H1 (cell line): Measurements from ENCODE around the gene ABCC9. TPM values are rescaled to one million over a fixed set of nuclear protein-coding genes. Genes with fewer than 3 reads are reported as not detected.

Source experiments
- CTCF ChIA-PET: fragments of 300-600 bp; sonication (Branson Sonifier 250); formaldehyde crosslinking; loops from one replicate; lab custom pipeline; 2021; ENCODE audit not compliant: partially characterized antibody; lab: Charles Lee
- POLR2A ChIA-PET: fragments of 300-600 bp; sonication (Branson Sonifier 250); formaldehyde crosslinking; loops from one replicate; lab custom pipeline; 2021; ENCODE audit warnings: inconsistent platforms; ENCODE audit not compliant: partially characterized antibody; lab: Charles Lee
- DNase-seq, 2 experiments: peaks; one replicate each; pipeline versions ENCODE4 v3.0.0 to v3.0.0-alpha.2; 2010 to 2022; ENCODE audit warnings: low spot score in 2 of 2, low read depth in 1 of 2, mixed read lengths in 1 of 2
- FAIRE-seq: peaks from 2 replicates; lab custom pipeline; 2011; peaks lifted over from hg19 to GRCh38; lab: Jason Lieb, UNC
- H2AFZ ChIP-seq: 2 replicates; pipeline ENCODE4 v1.8.1; 2012; ENCODE audit warnings: low read length, inconsistent platforms
- H2AK5ac ChIP-seq: 2 replicates; pipeline ENCODE4 v1.6.1; 2013; ENCODE audit warnings: low read depth, low read length
- H2BK120ac ChIP-seq: replicated peaks from 2 replicates; pipeline ENCODE3; 2013; ENCODE audit warnings: low read depth, low read length, inconsistent platforms
- H2BK12ac ChIP-seq: 2 replicates; pipeline ENCODE4 v1.6.1; 2013; ENCODE audit warnings: low read depth, low read length
- H2BK15ac ChIP-seq: 2 replicates; pipeline ENCODE4 v1.6.1; 2013; ENCODE audit warnings: low read length
- H2BK20ac ChIP-seq: 2 replicates; pipeline ENCODE4 v1.6.1; 2013; ENCODE audit warnings: low read length
- H2BK5ac ChIP-seq: 2 replicates; pipeline ENCODE4 v1.6.1; 2013; ENCODE audit warnings: low read depth, low read length
- H3K14ac ChIP-seq: 2 replicates; pipeline ENCODE4 v1.6.1; 2013; ENCODE audit warnings: inconsistent platforms; ENCODE audit not compliant: insufficient read length
- H3K18ac ChIP-seq: 2 replicates; pipeline ENCODE4 v1.6.1; 2013; ENCODE audit warnings: low read length; ENCODE audit errors: extremely low read depth
- H3K23ac ChIP-seq: 2 replicates; pipeline ENCODE4 v1.6.1; 2013; ENCODE audit warnings: inconsistent platforms; ENCODE audit not compliant: insufficient read length
- H3K23me2 ChIP-seq: 2 replicates; pipeline ENCODE4 v1.6.1; 2013; ENCODE audit warnings: low read depth, low read length
- H3K27ac ChIP-seq: 2 replicates; pipeline ENCODE4 v1.6.1; 2011; ENCODE audit warnings: low read depth, low read length, inconsistent platforms
- H3K27me3 ChIP-seq, 4 experiments: replicated peaks in 1 of 4; 1 replicate in 1 of 4; 2 replicates in 3 of 4; pipeline versions ENCODE4 v1.6.1 to v1.8.1; 2011 to 2013; ENCODE audit warnings: low read length in 3 of 4, mild to moderate bottlenecking in 3 of 4, inconsistent platforms in 2 of 4, mixed read lengths in 2 of 4, moderate library complexity in 1 of 4; ENCODE audit not compliant: control insufficient read depth in 3 of 4, insufficient read depth in 3 of 4; ENCODE audit errors: extremely low read depth in 1 of 4
- H3K36me3 ChIP-seq, 4 experiments: 2 replicates each; pipeline versions ENCODE4 v1.6.1 to v1.8.1; 2011 to 2013; ENCODE audit warnings: mild to moderate bottlenecking in 4 of 4, low read length in 3 of 4, moderate library complexity in 2 of 4, control low read depth in 1 of 4, inconsistent platforms in 1 of 4; ENCODE audit not compliant: insufficient read depth in 4 of 4, control insufficient read depth in 2 of 4
- H3K4ac ChIP-seq: replicated peaks from 2 replicates; pipeline ENCODE3; 2013; ENCODE audit warnings: low read length, low read depth, mixed read lengths, inconsistent platforms; ENCODE audit not compliant: insufficient read length
- H3K4me1 ChIP-seq, 4 experiments: replicated peaks in 1 of 4; 1 replicate in 1 of 4; 2 replicates in 3 of 4; pipeline versions ENCODE4 v1.6.1 to v1.8.1; 2011 to 2013; ENCODE audit warnings: low read length in 3 of 4, inconsistent platforms in 2 of 4, mixed read lengths in 1 of 4; ENCODE audit not compliant: insufficient read depth in 4 of 4, control insufficient read depth in 3 of 4
- H3K4me2 ChIP-seq, 2 experiments: 2 replicates each; pipeline versions ENCODE4 v1.6.1 to v1.8.1; 2011 to 2013; ENCODE audit warnings: low read depth in 2 of 2, low read length in 2 of 2, control low read depth in 1 of 2, inconsistent platforms in 1 of 2, mild to moderate bottlenecking in 1 of 2; ENCODE audit not compliant: insufficient read depth in 1 of 2
- H3K4me3 ChIP-seq, 4 experiments: fragments of 200-600, 300-600 bp in 1 of 4; sonication (generic), shearing (Covaris generic), sonication (Bioruptor Twin) in 1 of 4; 2 replicates each; pipeline versions ENCODE4 v1.5.1 to v1.8.1; 2011 to 2016; ENCODE audit warnings: low read length in 4 of 4, low read depth in 3 of 4, control low read depth in 2 of 4, inconsistent platforms in 2 of 4, mild to moderate bottlenecking in 2 of 4, mixed read lengths in 1 of 4, moderate library complexity in 1 of 4; ENCODE audit not compliant: insufficient read depth in 2 of 4; ENCODE audit errors: extremely low read depth in 1 of 4
- H3K56ac ChIP-seq: replicated peaks from 2 replicates; pipeline ENCODE3; 2013; ENCODE audit warnings: low read depth, mild to moderate bottlenecking, mixed read lengths, low read length, inconsistent platforms; ENCODE audit not compliant: insufficient read length
- H3K79me1 ChIP-seq: 2 replicates; pipeline ENCODE4 v1.6.1; 2013; ENCODE audit warnings: low read depth, low read length, control low read depth
- H3K79me2 ChIP-seq, 2 experiments: 2 replicates each; pipeline versions ENCODE4 v1.6.1 to v1.8.1; 2012 to 2013; ENCODE audit warnings: low read length in 2 of 2, mild to moderate bottlenecking in 2 of 2, inconsistent platforms in 1 of 2; ENCODE audit not compliant: insufficient read depth in 2 of 2, control insufficient read depth in 1 of 2
- H3K9ac ChIP-seq, 4 experiments: replicated peaks in 1 of 4; 1 replicate in 1 of 4; 2 replicates in 3 of 4; pipeline versions ENCODE4 v1.6.1 to v1.8.1; 2011 to 2013; ENCODE audit warnings: low read depth in 3 of 4, low read length in 3 of 4, control low read depth in 2 of 4, mild to moderate bottlenecking in 2 of 4, moderate library complexity in 2 of 4, inconsistent platforms in 1 of 4; ENCODE audit errors: extremely low read depth in 1 of 4
- H3K9me3 ChIP-seq, 2 experiments: 2 replicates each; pipeline versions ENCODE4 v1.6.1 to v1.8.1; 2012 to 2013; ENCODE audit warnings: mild to moderate bottlenecking in 2 of 2, moderate library complexity in 2 of 2, control low read depth in 1 of 2, inconsistent platforms in 1 of 2, low read depth in 1 of 2, low read length in 1 of 2, mixed read lengths in 1 of 2; ENCODE audit not compliant: insufficient read depth in 2 of 2
- H4K20me1 ChIP-seq, 2 experiments: replicated peaks in 1 of 2; 2 replicates each; pipeline versions ENCODE3 to v1.8.1; 2011 to 2013; ENCODE audit warnings: inconsistent platforms in 2 of 2, low read length in 2 of 2, mild to moderate bottlenecking in 1 of 2; ENCODE audit not compliant: insufficient read depth in 2 of 2, control insufficient read depth in 1 of 2
- H4K5ac ChIP-seq: 2 replicates; pipeline ENCODE4 v1.6.1; 2013; ENCODE audit warnings: low read length, low read depth, mixed read lengths, inconsistent platforms; ENCODE audit not compliant: insufficient read length
- H4K8ac ChIP-seq: 2 replicates; pipeline ENCODE4 v1.8.0; 2013; ENCODE audit warnings: mild to moderate bottlenecking, moderate library complexity, low read length, inconsistent platforms; ENCODE audit not compliant: insufficient read depth; ENCODE audit errors: extremely low read depth
- H4K91ac ChIP-seq: replicated peaks from 2 replicates; pipeline ENCODE3; 2013; ENCODE audit warnings: low read length, mixed read lengths, inconsistent platforms; ENCODE audit not compliant: insufficient read length
- ATF2 ChIP-seq: IDR thresholded peaks from 2 replicates; pipeline ENCODE4 v1.6.1; 2012; ENCODE audit warnings: low read length, inconsistent platforms
- BRCA1 ChIP-seq: IDR thresholded peaks from 2 replicates; pipeline ENCODE4 v1.6.1; 2012; ENCODE audit warnings: low read depth, low read length, improper control_type of control experiment
- CEBPB ChIP-seq: IDR thresholded peaks from 2 replicates; pipeline ENCODE4 v1.6.1; 2012; ENCODE audit warnings: low read depth, low read length
- CHD1 ChIP-seq: IDR thresholded peaks from 2 replicates; pipeline ENCODE4 v1.6.1; 2012; ENCODE audit warnings: low read depth, low read length, improper control_type of control experiment
- POLR2A ChIP-seq, 2 experiments: IDR thresholded peaks; 1 replicate in 1 of 2; 2 replicates in 1 of 2; pipeline ENCODE4 v1.6.1; 2011; ENCODE audit warnings: low read depth in 2 of 2, low read length in 2 of 2, mild to moderate bottlenecking in 2 of 2; ENCODE audit errors: control extremely low read depth in 1 of 2
- POLR2AphosphoS5 ChIP-seq: IDR thresholded peaks from 2 replicates; pipeline ENCODE4 v1.6.1; 2011; ENCODE audit warnings: low read depth, low read length
- YY1 ChIP-seq: IDR thresholded peaks from 2 replicates; pipeline ENCODE4 v1.6.1; 2011; ENCODE audit warnings: low read depth, mild to moderate bottlenecking, low read length
- ZNF274 ChIP-seq: IDR thresholded peaks from 2 replicates; pipeline ENCODE4 v1.7.0; 2012; ENCODE audit warnings: low read length, borderline replicate concordance; ENCODE audit errors: extremely low read depth
- WGBS, 2 experiments: shearing (Covaris generic) in 1 of 2; methylation state at CpG; one replicate each; pipeline versions ENCODE4 v1.1.6 to v1.1.7; 2013 to 2015; ENCODE audit warnings: low lambda C conversion rate in 2 of 2, mixed read lengths in 2 of 2, inconsistent platforms in 1 of 2, low coverage in 1 of 2, missing lambda C conversion rate in 1 of 2; ENCODE audit not compliant: insufficient replicate concordance in 2 of 2, insufficient coverage in 1 of 2, insufficient read length in 1 of 2; ENCODE audit errors: extremely low coverage in 1 of 2, missing lambda C conversion rate in 1 of 2; 5-methylcytosine and 5-hydroxymethylcytosine counted together
- polyA plus RNA-seq, 7 experiments: library from polyadenylated mRNA; depleted of rRNA in 3 of 7; stranded (reverse) in 5 of 7; unstranded in 2 of 7; fragments of >200 nt in 5 of 7; fragments of 200-250 nt in 2 of 7; gene quantifications; 1 replicate in 5 of 7; 2 replicates in 1 of 7; 4 replicates in 1 of 7; pipeline versions ENCODE4 v1.2.1 to v1.2.3, GENCODE V29; 2011 to 2013; ENCODE audit warnings: missing spikeins in 2 of 7, mixed read lengths in 2 of 7
- total RNA-seq: library from RNA; stranded (reverse); fragmentation: NEBNext Ultra II Directional; extraction: Animal tissue kit (Norgen Biotek cat#: 25700); gene quantifications from 2 replicates; pipeline ENCODE4 v1.2.1, GENCODE V29; 2021

Gene ABCC9
- total and polyA plus RNA-seq, 2 of the 8 experiments (the other 6 are each of a cell fraction or from before 2014, with no cell fraction given) = under 0.01 TPM; not detected in 1

DNA sequence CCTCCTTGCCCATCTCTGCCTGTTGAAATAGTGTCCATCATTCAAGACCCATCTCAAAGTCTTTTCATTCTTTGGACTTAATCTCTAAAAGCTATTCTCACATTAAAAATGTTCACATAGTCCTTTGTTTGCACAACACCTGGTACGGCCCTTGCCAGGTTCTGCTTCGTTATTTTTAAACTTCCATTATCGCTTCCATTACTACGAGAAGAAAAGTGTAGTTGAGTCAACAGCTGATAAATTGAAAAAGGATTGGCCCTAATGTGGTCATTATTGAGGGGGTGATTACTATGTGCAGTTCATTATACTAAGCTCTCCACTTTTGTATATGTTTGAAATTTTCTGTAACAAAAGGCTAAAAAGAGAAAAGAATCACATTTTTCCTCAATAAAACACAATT is 184.5 kb downstream of the ABCC9 start:
- Histone ChIP-seq H2BK120ac (no peak overlapping the region), H2BK5ac (no peak overlapping the region), H3K4me1 (no peaks in the 10 kb centered on the region), H2BK20ac (no peak overlapping the region), H2AFZ (no peak overlapping the region), H3K9me3 (no peaks in the 10 kb centered on the region; a peak in 1 of 4 replicates), H4K8ac (no peak overlapping the region), H4K5ac (no peak overlapping the region), H3K56ac (no peak overlapping the region), H3K27ac (no peak overlapping the region), H2AK5ac (no peak overlapping the region), H4K91ac (no peak overlapping the region), H3K18ac (no peak overlapping the region), H2BK12ac (no peak overlapping the region), H3K27me3 (no peaks in the 10 kb centered on the region), H2BK15ac (no peak overlapping the region), H3K79me2 (no peaks in the 10 kb centered on the region), H3K4ac (no peak overlapping the region), H4K20me1 (no peaks in the 10 kb centered on the region), H3K79me1 (no peaks in the 10 kb centered on the region), H3K4me3 (no peak overlapping the region), H3K9ac (no peak overlapping the region), H3K23ac (no peak overlapping the region), H3K23me2 (no peaks in the 10 kb centered on the region), H3K14ac (no peak overlapping the region), H3K36me3 (no peaks in the 10 kb centered on the region), H3K4me2 (no peak overlapping the region)
- POLR2A ChIA-PET = no interaction called here
- 88% methylated on average over 4 of the region's 4 CpGs; no CpG with 5 or more reads in 1 of the 2 experiments for WGBS, 2 experiments
- TF ChIP-seq YY1 = no peak
- no peak for TF ChIP-seq ATF2
- TF ChIP-seq POLR2AphosphoS5 = no peak
- TF ChIP-seq CEBPB = no peak
- no peak for TF ChIP-seq BRCA1
- TF ChIP-seq CHD1 = no peak
- TF ChIP-seq ZNF274 = no peak
- no peak for TF ChIP-seq POLR2A (IDR thresholded peaks at IDR 0.05; ENCODE audit: control extremely low read depth in 1 of 2, low read depth in 2 of 2, low read length in 2 of 2)
- DNase-seq = no peak
- CTCF ChIA-PET = interaction anchor here (1.3 to 1.6 kb wide), 2 partner anchors 9 to 11 kb away, joined by 4 to 5 read pairs; no protein-coding TSS in a partner anchor
- FAIRE-seq = no peak
